Measurements from ENCODE around the gene APOC3.

The APOC3 gene

GRCh38 chr11:116831790-116832349 lies 2.2 kb downstream of the APOC3 start:
- Histone ChIP-seq H2AFZ (ENCODE audit: low read depth, low read length) (no peak overlapping the region), H3K4ac (ENCODE audit: low read depth in 1 of 2, low read length in 2 of 2) (no peak overlapping the region), H3K9me3 (ENCODE audit: control insufficient read depth, low read length) (no peaks in the 10 kb centered on the region), H2BK15ac (ENCODE audit: low read depth, poor library complexity, severe bottlenecking) (no peak overlapping the region), H3K4me2 (ENCODE audit: low read length, poor library complexity, severe bottlenecking) (no peak overlapping the region), H3K4me3 (ENCODE audit: insufficient read depth in 1 of 2, low read depth in 1 of 2, low read length in 2 of 2) (no peak overlapping the region), H3K27ac (ENCODE audit: low read length, poor library complexity, severe bottlenecking) (no peak overlapping the region), H2BK120ac (ENCODE audit: low read depth, low read length) (no peak overlapping the region), H3K9ac (ENCODE audit: low read length) (no peak overlapping the region), H3K14ac (ENCODE audit: low read length in 2 of 2) (no peak overlapping the region), H2AK5ac (ENCODE audit: low read length, severe bottlenecking) (no peak overlapping the region), H4K91ac (ENCODE audit: low read length) (no peak overlapping the region), H3K4me1 (ENCODE audit: control insufficient read depth, insufficient read depth, low read depth, low read length) (peaks cover 12% of the 10 kb centered on the region), H3K23ac (ENCODE audit: low read length in 2 of 2) (no peak overlapping the region), H2BK12ac (ENCODE audit: low read length in 2 of 2) (no peak overlapping the region), H3K27me3 (ENCODE audit: control insufficient read depth in 1 of 2, insufficient read depth in 1 of 2, low read length in 2 of 2) (peaks cover 0 to 16% of the 10 kb centered on the region in 2 experiments), H2BK5ac (ENCODE audit: low read depth, low read length, poor library complexity, severe bottlenecking) (no peak overlapping the region), H3K79me1 (replicated peaks; ENCODE audit: low read length, poor library complexity, severe bottlenecking) (no peaks in the 10 kb centered on the region), H4K8ac (ENCODE audit: low read length) (no peak overlapping the region), H3K18ac (ENCODE audit: low read depth in 1 of 2, low read length in 2 of 2) (no peak overlapping the region), H3K36me3 (ENCODE audit: control insufficient read depth in 1 of 2, insufficient read depth in 2 of 2, low read depth in 1 of 2, low read length in 2 of 2) (no peaks in the 10 kb centered on the region)
- WGBS, result 92% methylated on average over 7 of the region's 7 CpGs
- no peak for DNase-seq

GRCh38 chr11:116832350-116833290 lies 2.9 kb downstream of the APOC3 start:
- H3K4me2 ChIP-seq (ENCODE audit: low read length, poor library complexity, severe bottlenecking), result no peak overlapping the region
- no peak overlapping the region for H2AFZ ChIP-seq (ENCODE audit: low read depth, low read length)
- H3K36me3 ChIP-seq (ENCODE audit: control insufficient read depth in 1 of 2, insufficient read depth in 2 of 2, low read depth in 1 of 2, low read length in 2 of 2), result no peaks in the 10 kb centered on the region
- H3K14ac ChIP-seq (ENCODE audit: low read length in 2 of 2), result no peak overlapping the region
- H2BK5ac ChIP-seq (ENCODE audit: low read depth, low read length, poor library complexity, severe bottlenecking), result no peak overlapping the region
- no peaks in the 10 kb centered on the region for H3K9me3 ChIP-seq (ENCODE audit: control insufficient read depth, low read length)
- no peak overlapping the region for H3K27ac ChIP-seq (ENCODE audit: low read length, poor library complexity, severe bottlenecking)
- no peak for DNase-seq
- no peak overlapping the region for H4K8ac ChIP-seq (ENCODE audit: low read length)
- 87% methylated on average over 12 of the region's 13 CpGs for WGBS
- no peak overlapping the region for H2AK5ac ChIP-seq (ENCODE audit: low read length, severe bottlenecking)
- H3K4me1 ChIP-seq (ENCODE audit: control insufficient read depth, insufficient read depth, low read depth, low read length), result peaks cover 12% of the 10 kb centered on the region
- no peak overlapping the region for H3K18ac ChIP-seq (ENCODE audit: low read depth in 1 of 2, low read length in 2 of 2)
- H3K79me1 ChIP-seq (replicated peaks; ENCODE audit: low read length, poor library complexity, severe bottlenecking), result no peaks in the 10 kb centered on the region
- H3K9ac ChIP-seq (ENCODE audit: low read length), result no peak overlapping the region
- H3K4me3 ChIP-seq (ENCODE audit: insufficient read depth in 1 of 2, low read depth in 1 of 2, low read length in 2 of 2), result peak overlapping the region in 1 of 2 experiments; percentile 20
- no peak overlapping the region for H3K23ac ChIP-seq (ENCODE audit: low read length in 2 of 2)
- H2BK12ac ChIP-seq (ENCODE audit: low read length in 2 of 2), result no peak overlapping the region
- H2BK120ac ChIP-seq (ENCODE audit: low read depth, low read length), result no peak overlapping the region
- H3K27me3 ChIP-seq (ENCODE audit: control insufficient read depth in 1 of 2, insufficient read depth in 1 of 2, low read length in 2 of 2), result peaks cover 0 to 9% of the 10 kb centered on the region in 2 experiments
- peak overlapping the region; percentile 47 for H4K91ac ChIP-seq (ENCODE audit: low read length)
- no peak overlapping the region for H2BK15ac ChIP-seq (ENCODE audit: low read depth, poor library complexity, severe bottlenecking)
- H3K4ac ChIP-seq (ENCODE audit: low read depth in 1 of 2, low read length in 2 of 2), result no peak overlapping the region

- WGBS, result 97% methylated on average over 10 of the region's 10 CpGs
- Histone ChIP-seq H2BK120ac (ENCODE audit: low read depth, low read length) (no peak overlapping the region), H3K27ac (ENCODE audit: low read length, poor library complexity, severe bottlenecking) (no peak overlapping the region), H3K9me3 (ENCODE audit: control insufficient read depth, low read length) (no peaks in the 10 kb centered on the region), H3K9ac (ENCODE audit: low read length) (no peak overlapping the region), H3K4me3 (ENCODE audit: insufficient read depth in 1 of 2, low read depth in 1 of 2, low read length in 2 of 2) (no peak overlapping the region), H3K23ac (ENCODE audit: low read length in 2 of 2) (no peak overlapping the region), H2BK12ac (ENCODE audit: low read length in 2 of 2) (no peak overlapping the region), H3K36me3 (ENCODE audit: control insufficient read depth in 1 of 2, insufficient read depth in 2 of 2, low read depth in 1 of 2, low read length in 2 of 2) (no peaks in the 10 kb centered on the region), H3K79me1 (replicated peaks; ENCODE audit: low read length, poor library complexity, severe bottlenecking) (no peaks in the 10 kb centered on the region), H3K18ac (ENCODE audit: low read depth in 1 of 2, low read length in 2 of 2) (no peak overlapping the region), H3K4ac (ENCODE audit: low read depth in 1 of 2, low read length in 2 of 2) (no peak overlapping the region), H3K27me3 (ENCODE audit: control insufficient read depth in 1 of 2, insufficient read depth in 1 of 2, low read length in 2 of 2) (peaks cover 0 to 9% of the 10 kb centered on the region in 2 experiments), H3K4me2 (ENCODE audit: low read length, poor library complexity, severe bottlenecking) (no peak overlapping the region), H2AFZ (ENCODE audit: low read depth, low read length) (no peak overlapping the region), H3K4me1 (ENCODE audit: control insufficient read depth, insufficient read depth, low read depth, low read length) (peaks cover 14% of the 10 kb centered on the region), H4K8ac (ENCODE audit: low read length) (no peak overlapping the region), H2BK5ac (ENCODE audit: low read depth, low read length, poor library complexity, severe bottlenecking) (no peak overlapping the region), H2AK5ac (ENCODE audit: low read length, severe bottlenecking) (no peak overlapping the region), H4K91ac (ENCODE audit: low read length) (no peak overlapping the region), H3K14ac (ENCODE audit: low read length in 2 of 2) (no peak overlapping the region), H2BK15ac (ENCODE audit: low read depth, poor library complexity, severe bottlenecking) (no peak overlapping the region)
- DNase-seq, result no peak
Measured at GRCh38 chr11:116833491-116833815, 3.7 kb downstream of the APOC3 start.

GRCh38 chr11:116833816-116834534 lies 4.3 kb downstream of the APOC3 start:
- no peak overlapping the region for H2AFZ ChIP-seq (ENCODE audit: low read depth, low read length)
- H4K91ac ChIP-seq (ENCODE audit: low read length), result no peak overlapping the region
- no peak overlapping the region for H2BK120ac ChIP-seq (ENCODE audit: low read depth, low read length)
- no peak overlapping the region for H2BK15ac ChIP-seq (ENCODE audit: low read depth, poor library complexity, severe bottlenecking)
- no peak overlapping the region for H4K8ac ChIP-seq (ENCODE audit: low read length)
- H2BK12ac ChIP-seq (ENCODE audit: low read length in 2 of 2), result peak overlapping the region in 1 of 2 experiments; percentile 81
- no peak overlapping the region for H3K4me3 ChIP-seq (ENCODE audit: insufficient read depth in 1 of 2, low read depth in 1 of 2, low read length in 2 of 2)
- H3K79me1 ChIP-seq (replicated peaks; ENCODE audit: low read length, poor library complexity, severe bottlenecking), result no peaks in the 10 kb centered on the region
- WGBS, result 91% methylated on average over 13 of the region's 14 CpGs
- H3K27ac ChIP-seq (ENCODE audit: low read length, poor library complexity, severe bottlenecking), result no peak overlapping the region
- no peak overlapping the region for H3K4me2 ChIP-seq (ENCODE audit: low read length, poor library complexity, severe bottlenecking)
- H3K27me3 ChIP-seq (ENCODE audit: control insufficient read depth in 1 of 2, insufficient read depth in 1 of 2, low read length in 2 of 2), result peaks cover 0 to 9% of the 10 kb centered on the region in 2 experiments
- H3K4me1 ChIP-seq (ENCODE audit: control insufficient read depth, insufficient read depth, low read depth, low read length), result peaks cover 14% of the 10 kb centered on the region
- no peak overlapping the region for H3K23ac ChIP-seq (ENCODE audit: low read length in 2 of 2)
- DNase-seq, result no peak
- H3K18ac ChIP-seq (ENCODE audit: low read depth in 1 of 2, low read length in 2 of 2), result no peak overlapping the region
- no peak overlapping the region for H3K9ac ChIP-seq (ENCODE audit: low read length)
- no peak overlapping the region for H2BK5ac ChIP-seq (ENCODE audit: low read depth, low read length, poor library complexity, severe bottlenecking)
- no peaks in the 10 kb centered on the region for H3K36me3 ChIP-seq (ENCODE audit: control insufficient read depth in 1 of 2, insufficient read depth in 2 of 2, low read depth in 1 of 2, low read length in 2 of 2)
- H3K9me3 ChIP-seq (ENCODE audit: control insufficient read depth, low read length), result no peaks in the 10 kb centered on the region
- H3K4ac ChIP-seq (ENCODE audit: low read depth in 1 of 2, low read length in 2 of 2), result no peak overlapping the region
- no peak overlapping the region for H2AK5ac ChIP-seq (ENCODE audit: low read length, severe bottlenecking)
- H3K14ac ChIP-seq (ENCODE audit: low read length in 2 of 2), result no peak overlapping the region
